ENCODE data around the gene EPM2A.

GRCh38 chr6:145705561-145705960 lies 29.8 kb downstream of the EPM2A start:
- TF ChIP-seq CTCF (IDR thresholded peaks at IDR 0.05): no peak
- TF ChIP-seq POLR2A (IDR thresholded peaks at IDR 0.05): no peak
